Measurements from ENCODE around the gene SMIM5. TPM values are rescaled to one million over a fixed set of nuclear protein-coding genes. Genes with fewer than 3 reads are reported as not detected.

The SMIM5 gene
- total RNA-seq, 4 donors from 2014 or later, result 0.66 to 1.9 TPM; not detected in 2

DNA sequence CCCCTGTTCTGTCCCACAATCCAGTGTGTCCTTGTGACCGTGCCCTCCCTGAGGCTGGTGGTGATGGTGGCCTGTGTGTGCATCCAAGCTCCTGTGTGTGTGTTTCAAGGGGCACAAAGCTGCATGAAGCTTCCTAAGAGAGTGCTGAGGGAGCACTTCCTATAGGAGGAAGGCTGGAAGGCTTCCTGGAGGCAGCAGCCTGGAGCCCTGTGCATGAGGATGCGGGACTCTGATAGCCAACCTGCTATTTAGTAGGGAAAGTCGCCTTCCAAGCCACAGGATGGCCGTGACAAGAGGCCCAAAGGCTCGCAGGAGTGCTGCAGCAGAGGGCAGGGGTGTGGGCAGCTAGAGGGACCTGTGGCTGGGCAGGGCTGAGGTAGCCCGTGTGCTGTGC is 37.3 kb upstream of the SMIM5 start:
- TF ChIP-seq, protein P1, sequence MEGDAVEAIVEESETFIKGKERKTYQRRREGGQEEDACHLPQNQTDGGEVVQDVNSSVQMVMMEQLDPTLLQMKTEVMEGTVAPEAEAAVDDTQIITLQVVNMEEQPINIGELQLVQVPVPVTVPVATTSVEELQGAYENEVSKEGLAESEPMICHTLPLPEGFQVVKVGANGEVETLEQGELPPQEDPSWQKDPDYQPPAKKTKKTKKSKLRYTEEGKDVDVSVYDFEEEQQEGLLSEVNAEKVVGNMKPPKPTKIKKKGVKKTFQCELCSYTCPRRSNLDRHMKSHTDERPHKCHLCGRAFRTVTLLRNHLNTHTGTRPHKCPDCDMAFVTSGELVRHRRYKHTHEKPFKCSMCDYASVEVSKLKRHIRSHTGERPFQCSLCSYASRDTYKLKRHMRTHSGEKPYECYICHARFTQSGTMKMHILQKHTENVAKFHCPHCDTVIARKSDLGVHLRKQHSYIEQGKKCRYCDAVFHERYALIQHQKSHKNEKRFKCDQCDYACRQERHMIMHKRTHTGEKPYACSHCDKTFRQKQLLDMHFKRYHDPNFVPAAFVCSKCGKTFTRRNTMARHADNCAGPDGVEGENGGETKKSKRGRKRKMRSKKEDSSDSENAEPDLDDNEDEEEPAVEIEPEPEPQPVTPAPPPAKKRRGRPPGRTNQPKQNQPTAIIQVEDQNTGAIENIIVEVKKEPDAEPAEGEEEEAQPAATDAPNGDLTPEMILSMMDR (IDR thresholded peaks at IDR 0.05; ENCODE audit: low read depth), result no peak

DNA sequence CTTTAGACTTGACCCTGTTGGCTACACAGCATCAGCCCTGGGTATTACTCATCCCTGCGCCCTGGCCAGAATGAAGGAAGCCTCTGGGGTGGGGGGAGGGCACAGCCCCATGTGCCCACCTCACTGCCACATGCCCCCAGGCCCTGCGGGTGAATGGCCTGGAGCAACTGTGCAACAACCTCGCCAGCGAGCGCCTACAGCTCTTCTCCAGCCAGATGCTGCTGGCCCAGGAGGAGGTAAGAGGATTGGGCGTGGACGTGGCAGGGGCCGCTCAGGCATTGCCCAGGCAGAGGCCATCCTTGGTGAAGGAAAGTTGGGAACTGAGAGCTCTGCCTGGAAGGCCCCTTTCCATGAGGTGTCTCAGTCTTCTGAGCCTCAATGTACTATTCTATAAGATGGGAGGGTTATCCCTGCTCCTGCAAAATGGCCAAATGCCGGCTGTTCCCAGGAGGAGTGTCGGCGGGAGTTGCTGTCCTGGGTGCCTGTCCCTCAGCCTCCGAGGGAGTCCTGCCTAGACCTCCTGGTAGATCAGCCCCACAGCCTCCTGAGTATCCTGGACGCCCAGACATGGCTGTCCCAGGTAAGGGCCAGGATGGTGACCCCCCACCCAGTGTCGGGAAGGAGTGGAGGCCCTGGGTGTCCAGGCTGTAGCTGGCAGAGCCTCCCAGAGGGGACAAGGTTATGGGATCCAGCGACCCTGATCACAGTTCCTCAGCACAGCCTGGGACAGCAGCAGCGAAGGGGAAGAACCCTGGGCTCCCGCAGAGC is 36.7 kb upstream of the SMIM5 start:
- TF ChIP-seq, protein P1 (IDR thresholded peaks at IDR 0.05; ENCODE audit: low read depth), result no peak

DNA sequence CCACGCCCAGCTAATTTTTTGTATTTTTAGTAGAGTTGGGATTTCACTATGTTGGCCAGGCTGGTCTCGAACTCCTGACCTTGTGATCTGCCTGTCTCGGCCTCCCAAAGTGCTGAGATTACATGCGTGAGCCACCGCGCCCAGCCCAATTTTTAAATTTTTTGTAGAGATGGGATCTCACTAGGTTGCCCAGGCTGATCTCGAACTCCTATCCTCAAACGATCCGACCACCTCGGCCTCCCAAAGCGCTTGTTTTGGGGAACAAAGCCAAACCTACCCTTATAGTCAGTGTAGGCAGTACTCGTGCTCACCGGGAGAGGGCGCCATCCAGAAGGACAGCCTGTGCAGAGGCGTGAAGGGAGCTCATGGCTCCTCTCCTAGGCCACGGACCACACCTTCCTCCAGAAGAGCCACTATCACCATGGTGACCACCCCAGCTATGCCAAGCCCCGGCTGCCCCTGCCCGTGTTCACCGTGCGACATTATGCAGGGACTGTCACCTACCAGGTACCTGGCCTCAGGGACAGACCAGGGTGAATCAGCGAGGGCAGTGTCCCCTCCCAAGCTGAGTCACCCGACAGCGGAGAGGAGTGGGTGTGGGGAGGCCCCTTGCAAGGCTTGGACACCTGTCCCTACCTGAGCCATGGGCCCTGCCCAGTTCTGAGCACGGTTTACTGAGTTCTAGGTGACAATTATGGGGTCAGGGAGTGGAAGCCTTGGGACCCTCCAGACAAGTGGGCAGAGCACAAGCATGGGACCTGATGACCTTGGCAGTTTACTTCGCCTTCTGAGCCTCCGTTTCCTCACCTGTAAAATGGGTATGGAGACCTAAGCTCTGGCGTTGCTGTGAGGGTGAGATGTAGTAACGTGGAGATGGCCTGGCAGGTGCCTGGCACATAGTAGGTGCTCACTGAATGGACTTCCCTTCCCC is 31.9 kb upstream of the SMIM5 start:
- TF ChIP-seq, protein P1 (IDR thresholded peaks at IDR 0.05; ENCODE audit: low read depth), result no peak

DNA sequence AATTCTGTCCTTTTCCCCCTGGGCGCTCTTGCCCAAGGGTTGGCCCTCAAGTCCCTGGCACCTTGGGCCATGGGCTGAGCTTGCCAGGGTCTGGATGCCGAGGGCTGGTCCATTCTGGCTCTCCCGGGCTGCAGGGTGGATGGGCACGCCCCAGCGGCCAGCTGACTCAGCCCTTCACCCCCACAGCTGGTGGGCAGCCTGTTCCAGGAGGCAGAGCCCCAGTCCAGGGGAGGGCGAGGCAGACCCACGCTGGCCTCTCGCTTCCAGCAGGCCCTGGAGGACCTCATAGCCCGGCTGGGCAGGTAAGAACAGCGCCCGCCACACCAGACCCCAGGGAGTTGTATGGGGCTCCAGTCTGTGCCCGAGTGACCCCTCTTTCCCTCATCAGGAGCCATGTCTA is 30.6 kb upstream of the SMIM5 start:
- TF ChIP-seq, protein P1 (IDR thresholded peaks at IDR 0.05; ENCODE audit: low read depth), result no peak

DNA sequence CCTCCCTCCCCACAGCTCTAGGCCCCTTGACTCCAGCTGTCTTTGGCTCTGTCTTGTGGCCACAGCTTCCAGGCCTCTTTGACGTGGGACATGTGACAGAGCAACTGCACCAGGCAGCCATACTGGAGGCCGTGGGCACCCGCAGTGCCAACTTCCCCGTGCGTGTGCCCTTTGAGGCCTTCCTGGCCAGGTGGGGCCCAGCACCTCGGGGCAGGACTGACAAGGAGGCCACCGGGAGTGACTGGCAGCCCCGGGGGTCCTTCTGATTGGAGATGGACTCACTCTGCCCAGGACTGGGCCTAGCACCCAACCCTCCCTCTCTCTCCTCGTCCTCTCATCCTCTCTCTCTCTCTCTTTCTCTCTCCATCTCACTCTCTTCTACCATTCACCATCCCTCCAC is 30.1 kb upstream of the SMIM5 start:
- TF ChIP-seq, protein P1 (IDR thresholded peaks at IDR 0.05; ENCODE audit: low read depth), result no peak

DNA sequence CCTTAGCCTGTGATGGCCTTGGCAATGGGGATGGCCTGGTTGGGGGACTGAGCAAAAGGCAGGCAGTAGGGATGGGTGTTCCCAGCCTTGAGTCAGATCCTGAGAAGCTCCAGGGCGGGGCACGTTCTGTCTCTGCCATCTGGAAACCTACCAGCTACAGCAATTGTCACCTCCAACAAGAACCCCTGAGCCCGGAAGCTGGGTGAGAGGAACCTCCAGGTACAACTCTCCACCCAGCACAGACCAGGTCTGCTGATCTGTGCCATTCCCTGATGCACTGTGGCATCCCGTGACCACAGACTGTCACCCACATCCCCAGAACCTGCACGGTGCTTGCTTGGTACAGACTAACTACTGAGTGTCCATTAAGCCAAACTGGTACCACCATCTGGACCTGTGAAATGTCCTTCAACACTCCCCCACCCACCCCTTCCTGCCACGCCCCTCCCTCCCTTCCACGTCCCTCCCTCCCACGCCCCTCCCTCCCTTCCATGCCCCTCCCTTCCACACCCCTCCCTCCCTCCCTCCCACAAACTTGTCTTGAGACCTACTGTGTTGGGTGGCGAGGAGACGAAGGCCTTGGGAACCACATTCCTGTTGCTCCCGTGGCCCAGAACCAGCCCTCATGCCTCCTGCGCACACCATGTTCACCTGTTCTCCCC is 29.1 kb upstream of the SMIM5 start:
- TF ChIP-seq, protein P1 (IDR thresholded peaks at IDR 0.05; ENCODE audit: low read depth), result no peak

DNA sequence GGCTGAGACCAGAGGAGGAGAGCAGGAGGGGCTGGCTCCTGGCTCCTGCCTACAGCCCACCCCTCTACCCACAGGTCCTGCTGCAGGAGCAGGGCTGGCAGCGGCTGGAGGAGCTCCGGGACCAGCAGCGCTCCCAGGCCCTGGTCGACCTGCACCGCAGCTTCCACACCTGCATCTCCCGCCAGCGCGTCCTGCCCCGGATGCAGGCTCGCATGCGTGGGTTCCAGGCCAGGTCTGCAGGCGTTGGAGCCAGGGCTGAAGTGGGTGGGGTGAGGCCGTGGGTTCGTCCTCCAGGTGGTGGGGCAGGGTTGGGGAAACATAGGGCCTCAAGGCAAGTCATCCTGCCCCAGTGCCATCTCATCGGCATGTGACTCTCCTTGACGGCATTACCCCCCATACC is 27.4 kb upstream of the SMIM5 start:
- TF ChIP-seq, protein P1 (IDR thresholded peaks at IDR 0.05; ENCODE audit: low read depth), result no peak

All from subcutaneous adipose tissue (tissue), 4 donors.